A549 treated with RU486 at 1 μM for 4 hours (cell line): ENCODE results near the gene C8G. TPM values are rescaled to one million over a fixed set of nuclear protein-coding genes. Genes with fewer than 3 reads are reported as not detected.

ENCODE experiments used
- total RNA-seq: library from RNA; stranded (reverse); fragments of 200-300 nt; extraction: Qiagen RNA extraction; gene quantifications from 5 replicates; pipeline ENCODE4 v1.2.3, GENCODE V29; 2022; ENCODE audit warnings: low read depth

The C8G gene
- total RNA-seq, result 0.24 to 2.2 TPM (median 0.66 TPM) in 5 replicates

GRCh38 chr9:136944519-136945332, at the start of gene C8G, which contains the start of gene FBXW5:
Gene C8G (plus strand): TSS chr9:136945243. CDS start chr9:136945321, 78 bp downstream.
Gene FBXW5 (minus strand): TSS chr9:136944738. CDS start chr9:136944083, 655 bp downstream.

GRCh38 chr9:136951541-136952320, 6.7 kb downstream of the C8G start, which contains the start of gene LCN12:
Gene LCN12 (plus strand): TSS chr9:136952273. CDS start chr9:136952328, 55 bp downstream.

GRCh38 chr9:136977223-136977622, 32.2 kb downstream of the C8G start, which contains the start of gene PTGDS:
Gene PTGDS (plus strand): TSS chr9:136977504. CDS start chr9:136977579, 75 bp downstream.

GRCh38 chr9:136982232-136983051, 37.4 kb downstream of the C8G start, which contains the start of gene LCNL1:
Gene LCNL1 (plus strand): TSS chr9:136982993. CDS start chr9:136983587, 594 bp downstream.

GRCh38 chr9:136991993-136992818, 47.2 kb downstream of the C8G start, which contains the start of gene PAXX:
Gene PAXX (plus strand): TSS chr9:136992422. CDS start chr9:136992444, 22 bp downstream.

Other genes with a start within 250 kb of the C8G start
- 7.3 to 11.1 TPM (median 8.6 TPM) in 5 replicates for gene DIPK1B, start 232.7 kb upstream of the C8G start, total RNA-seq
- not detected in 5 replicates for gene LCN10, start 202.3 kb upstream of the C8G start, total RNA-seq
- not detected in 5 replicates for gene LCN6, start 196.7 kb upstream of the C8G start, total RNA-seq
- not detected in 5 replicates for gene LCN8, start 187.0 kb upstream of the C8G start, total RNA-seq
- gene LCN15, start 180.7 kb upstream of the C8G start, total RNA-seq, result not detected in 5 replicates
- 55.2 to 72.6 TPM (median 70.2 TPM) in 5 replicates for gene TMEM141, start 153.9 kb upstream of the C8G start, total RNA-seq
- gene CCDC183, start 148.9 kb upstream of the C8G start, total RNA-seq, result 0.28 to 0.49 TPM (median 0.32 TPM) in 5 replicates
- gene RABL6, start 137.3 kb upstream of the C8G start, total RNA-seq, result 62.1 to 91.5 TPM (median 77.2 TPM) in 5 replicates
- gene AJM1, start 102.8 kb upstream of the C8G start, total RNA-seq, result 3.1 to 4.4 TPM (median 4.0 TPM) in 5 replicates
- 264 to 320 TPM (median 309 TPM) in 5 replicates for gene PHPT1, start 95.8 kb upstream of the C8G start, total RNA-seq
- gene MAMDC4, start 92.9 kb upstream of the C8G start, total RNA-seq, result 1.8 to 5.2 TPM (median 3.6 TPM) in 5 replicates
- gene EDF1, start 78.9 kb upstream of the C8G start, total RNA-seq, result 453 to 576 TPM (median 473 TPM) in 5 replicates
- 43.0 to 67.7 TPM (median 61.3 TPM) in 5 replicates for gene TRAF2, start 58.7 kb upstream of the C8G start, total RNA-seq
- gene FBXW5, start 505 bp upstream of the C8G start, total RNA-seq, result 58.4 to 107 TPM (median 95.0 TPM) in 5 replicates
- gene LCN12, start 7.0 kb downstream of the C8G start, total RNA-seq, result 0.61 to 1.6 TPM (median 0.86 TPM) in 5 replicates
- 0.25 to 0.76 TPM (median 0.59 TPM) in 3 of 5 replicates, not detected in the others for gene PTGDS, start 32.3 kb downstream of the C8G start, total RNA-seq
- not detected in 5 replicates for gene LCNL1, start 37.8 kb downstream of the C8G start, total RNA-seq
- 42.1 to 79.2 TPM (median 76.4 TPM) in 5 replicates for gene PAXX, start 47.2 kb downstream of the C8G start, total RNA-seq
- 2.0 to 3.7 TPM (median 3.4 TPM) in 5 replicates for gene CLIC3, start 51.3 kb downstream of the C8G start, total RNA-seq
- gene ABCA2, start 83.0 kb downstream of the C8G start, total RNA-seq, result 18.6 to 29.0 TPM (median 26.5 TPM) in 5 replicates
- gene FUT7, start 86.8 kb downstream of the C8G start, total RNA-seq, result 0.07 to 0.09 TPM (median 0.08 TPM) in 3 of 5 replicates, not detected in the others
- gene NPDC1, start 100.9 kb downstream of the C8G start, total RNA-seq, result 37.1 to 85.1 TPM (median 73.1 TPM) in 5 replicates
- gene ENTPD2, start 108.8 kb downstream of the C8G start, total RNA-seq, result 0.31 to 1.1 TPM (median 0.91 TPM) in 5 replicates
- gene SAPCD2, start 125.3 kb downstream of the C8G start, total RNA-seq, result 14.0 to 28.0 TPM (median 25.8 TPM) in 5 replicates
- gene UAP1L1, start 132.3 kb downstream of the C8G start, total RNA-seq, result 9.3 to 14.6 TPM (median 11.2 TPM) in 5 replicates
- 42.0 to 52.8 TPM (median 50.3 TPM) in 5 replicates for gene MAN1B1, start 141.7 kb downstream of the C8G start, total RNA-seq
- gene DPP7, start 169.5 kb downstream of the C8G start, total RNA-seq, result 71.8 to 128 TPM (median 111 TPM) in 5 replicates
- 0.26 to 0.78 TPM (median 0.52 TPM) in 5 replicates for gene GRIN1, start 193.9 kb downstream of the C8G start, total RNA-seq
- gene LRRC26, start 224.8 kb downstream of the C8G start, total RNA-seq, result 0.50 to 1.9 TPM (median 1.9 TPM) in 5 replicates
- not detected in 5 replicates for gene TMEM210, start 226.8 kb downstream of the C8G start, total RNA-seq
- 21.7 to 38.1 TPM (median 33.0 TPM) in 5 replicates for gene ANAPC2, start 243.3 kb downstream of the C8G start, total RNA-seq
- gene SSNA1, start 243.4 kb downstream of the C8G start, total RNA-seq, result 103 to 153 TPM (median 139 TPM) in 5 replicates